ENCODE data around the gene AMBP. TPM values are rescaled to one million over a fixed set of nuclear protein-coding genes. Genes with fewer than 3 reads are reported as not detected.
"Not testable (repeated sequence)": the region's sequence is repeated elsewhere in the genome, so short reads cannot be mapped to it uniquely, and the experiment has no call there.

AMBP gene
- polyA plus RNA-seq, 3 donors = 0.83 to 1.7 (median 0.95) TPM

GRCh38 chr9:114093761-114094505, 15.8 kb upstream of the AMBP start:
- no peak for DNase-seq (ENCODE audit: low read depth in 3 of 3, low spot score in 2 of 3)

GRCh38 chr9:114093031-114093471, 15.0 kb upstream of the AMBP start:
- DNase-seq (ENCODE audit: low read depth in 3 of 3, low spot score in 2 of 3) = no peak

GRCh38 chr9:114092336-114092735, 14.2 kb upstream of the AMBP start:
- DNase-seq (ENCODE audit: low read depth in 3 of 3, low spot score in 2 of 3) = no peak

GRCh38 chr9:114091711-114092110, 13.6 kb upstream of the AMBP start:
- DNase-seq (ENCODE audit: low read depth in 3 of 3, low spot score in 2 of 3) = no peak

- no peak for DNase-seq (ENCODE audit: low read depth in 3 of 3, low spot score in 2 of 3)
These were observed 12.7 kb upstream of the AMBP start for GRCh38 chr9:114090798-114091197.

- DNase-seq (ENCODE audit: low read depth in 3 of 3, low spot score in 2 of 3) = no peak
These were observed 11.2 kb upstream of the AMBP start for GRCh38 chr9:114089206-114089840.

GRCh38 chr9:114088571-114089170, 10.6 kb upstream of the AMBP start:
- no peak for DNase-seq (ENCODE audit: low read depth in 3 of 3, low spot score in 2 of 3)

- DNase-seq (ENCODE audit: low read depth in 3 of 3, low spot score in 2 of 3) = no peak
These were observed 9.6 kb upstream of the AMBP start for GRCh38 chr9:114087721-114088120.

GRCh38 chr9:114086607-114087006, 8.5 kb upstream of the AMBP start:
- no peak for DNase-seq (ENCODE audit: low read depth in 3 of 3, low spot score in 2 of 3)

GRCh38 chr9:114086009-114086408, 7.9 kb upstream of the AMBP start:
- no peak for DNase-seq (ENCODE audit: low read depth in 3 of 3, low spot score in 2 of 3)

GRCh38 chr9:114085387-114085789, 7.3 kb upstream of the AMBP start:
- no peak for DNase-seq (ENCODE audit: low read depth in 3 of 3, low spot score in 2 of 3)

- no peak for DNase-seq (ENCODE audit: low read depth in 3 of 3, low spot score in 2 of 3)
These were observed 6.4 kb upstream of the AMBP start for GRCh38 chr9:114084282-114085073.

GRCh38 chr9:114083666-114084065, 5.6 kb upstream of the AMBP start:
- DNase-seq (ENCODE audit: low read depth in 3 of 3, low spot score in 2 of 3) = no peak

GRCh38 chr9:114082763-114083412, 4.8 kb upstream of the AMBP start:
- DNase-seq (ENCODE audit: low read depth in 3 of 3, low spot score in 2 of 3) = not testable (repeated sequence)

GRCh38 chr9:114082017-114082762, 4.1 kb upstream of the AMBP start:
- DNase-seq (ENCODE audit: low read depth in 3 of 3, low spot score in 2 of 3) = peak; percentile 83 to 86 (median 84)

- no peak for DNase-seq (ENCODE audit: low read depth in 3 of 3, low spot score in 2 of 3)
These were observed 3.4 kb upstream of the AMBP start for GRCh38 chr9:114081441-114082016.

GRCh38 chr9:114080773-114081440, 2.8 kb upstream of the AMBP start:
- DNase-seq (ENCODE audit: low read depth in 3 of 3, low spot score in 2 of 3) = no peak

- DNase-seq (ENCODE audit: low read depth in 3 of 3, low spot score in 2 of 3) = no peak
These were observed 2.2 kb upstream of the AMBP start for GRCh38 chr9:114080195-114080772.

GRCh38 chr9:114078781-114079156, 669 bp upstream of the AMBP start:
- DNase-seq (ENCODE audit: low read depth in 3 of 3, low spot score in 2 of 3) = no peak
